Activated CD8-positive, alpha-beta memory T cell treated with anti-CD3 and anti-CD28 coated beads for 1 hour (primary cell): ENCODE measurements around the gene PAK6.

Experiments used
- DNase-seq, 2 donors: peaks; one replicate each; pipeline ENCODE4 v3.0.0-alpha.2; 2020; ENCODE audit warnings: low read depth in 1 of 2; ENCODE audit errors: extremely low read depth in 1 of 2

The PAK6 gene

DNA sequence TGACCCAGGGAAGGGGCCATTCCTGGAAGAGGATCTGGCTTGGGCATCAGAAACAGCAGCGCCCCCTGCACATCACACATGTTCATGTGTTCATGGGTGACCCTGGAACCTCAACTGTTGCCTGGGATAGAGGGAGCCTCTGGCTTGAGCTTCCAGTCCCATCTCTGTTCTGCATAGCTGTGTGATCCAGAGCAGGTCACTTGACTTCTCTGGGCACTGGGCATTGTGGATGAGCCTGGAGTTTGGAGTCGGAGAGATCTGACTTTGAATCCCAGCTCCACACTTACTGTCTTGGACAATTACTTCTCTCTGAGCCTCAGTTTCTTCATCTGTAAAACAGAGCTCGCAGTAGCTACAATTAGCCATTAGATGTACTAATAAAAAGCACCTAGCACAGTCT, 15.6 kb downstream of the PAK6 start:
- DNase-seq = no peak

DNA sequence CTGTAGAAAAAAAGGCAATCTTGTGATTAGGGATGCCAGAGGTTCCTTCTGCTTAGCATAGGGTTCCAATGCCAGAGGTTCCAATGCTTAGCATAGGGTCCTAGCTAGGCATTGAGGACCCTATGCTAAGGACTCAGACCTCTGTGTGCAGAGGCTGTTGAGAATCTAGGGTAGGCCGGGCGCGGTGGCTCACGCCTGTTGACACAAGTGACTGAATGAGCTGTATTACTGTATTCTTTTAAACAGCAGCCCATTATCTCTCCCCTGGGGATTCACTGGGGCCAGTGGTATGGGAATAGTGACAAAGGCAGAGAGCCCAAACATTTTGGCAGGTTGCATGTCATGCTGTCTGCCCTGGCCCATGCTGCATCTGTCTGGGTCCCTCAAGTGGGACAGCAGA, 16.2 kb downstream of the PAK6 start:
- DNase-seq = no peak

DNA sequence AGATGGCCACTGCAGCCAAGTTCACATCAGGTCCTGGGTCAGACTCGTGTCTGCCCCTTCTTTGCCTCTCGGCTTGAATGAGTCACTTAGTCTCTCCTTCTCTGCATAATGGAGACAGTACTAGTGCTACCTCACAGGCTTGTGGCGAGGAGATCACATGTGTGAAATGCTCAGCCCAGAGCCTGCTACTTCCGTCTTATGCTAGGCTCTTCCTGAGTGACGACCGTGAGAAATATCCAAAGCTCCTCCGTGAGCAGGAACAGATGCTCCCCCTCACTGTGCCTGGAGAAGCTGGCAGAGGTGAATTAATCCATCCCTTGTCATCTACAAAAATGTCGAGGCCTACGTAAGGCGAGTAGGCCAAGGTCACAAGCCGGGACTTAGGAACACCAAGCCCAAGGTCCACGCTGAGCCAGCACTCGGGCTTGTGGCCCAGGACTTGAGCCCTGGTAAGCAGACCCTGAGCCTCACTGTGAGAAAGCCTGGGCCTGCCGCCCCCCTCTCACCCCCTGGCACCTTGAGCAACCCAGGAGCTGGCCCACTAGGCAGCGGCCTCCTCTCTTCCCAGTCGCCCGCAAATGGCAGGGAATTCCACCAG, 17.9 kb downstream of the PAK6 start:
- no peak for DNase-seq

DNA sequence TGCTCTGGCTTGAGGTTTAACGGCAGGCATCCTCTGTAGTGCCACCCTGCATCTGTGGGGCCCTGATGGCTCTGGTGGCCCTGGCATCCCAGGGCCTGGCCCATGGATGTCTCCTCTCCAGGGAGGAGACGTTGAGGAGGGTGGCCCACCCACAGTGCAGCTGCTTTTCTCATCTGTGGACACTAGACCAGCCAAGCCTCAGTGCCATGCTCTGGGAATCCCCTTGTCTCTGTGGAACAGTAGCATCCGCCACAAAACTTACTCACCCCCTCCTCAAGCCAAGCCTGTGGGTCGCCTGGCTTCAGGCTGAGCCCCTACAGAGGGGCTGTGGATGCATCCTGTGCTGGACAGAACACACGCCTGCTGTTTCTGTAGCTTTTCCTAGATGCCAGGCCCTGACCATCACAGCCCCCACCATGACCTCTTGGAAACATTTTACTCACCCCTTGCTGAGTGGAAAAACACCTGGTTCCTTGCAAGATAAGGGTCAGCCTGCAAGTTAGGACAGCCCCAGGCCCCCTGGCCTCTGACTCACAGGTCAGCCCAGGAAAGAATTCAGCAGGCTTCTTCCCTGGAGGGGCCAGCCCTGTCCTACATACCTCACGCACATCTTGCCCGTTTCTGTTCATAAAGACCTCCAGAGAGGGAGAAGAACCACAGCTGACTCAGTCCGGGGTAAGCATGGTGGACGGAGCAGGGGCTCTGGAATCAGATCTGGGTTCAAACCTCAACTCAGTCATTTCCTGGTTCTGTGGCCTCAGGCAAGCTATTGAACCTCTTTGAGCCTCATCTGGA, 19.0 kb downstream of the PAK6 start:
- DNase-seq = no peak

DNA sequence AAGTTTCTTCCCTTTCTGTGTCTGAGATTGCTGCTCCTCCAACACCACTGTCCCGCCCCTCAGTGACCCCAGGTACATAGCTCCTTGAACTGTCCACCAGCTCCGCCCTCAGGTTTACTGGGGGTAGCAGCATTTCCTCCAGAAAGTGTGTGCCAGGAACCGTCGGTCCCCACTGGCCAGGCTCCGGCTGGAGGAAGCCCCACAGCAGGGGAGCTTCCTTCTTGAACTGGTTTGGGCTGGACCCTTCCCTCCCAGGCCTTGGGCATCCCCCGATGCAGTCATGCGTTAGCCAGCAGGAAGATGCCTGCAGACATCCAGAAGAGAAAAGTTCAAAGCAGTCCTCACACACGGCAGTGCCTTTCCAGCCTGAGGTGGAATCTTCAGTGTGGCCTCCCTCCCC, 19.7 kb downstream of the PAK6 start:
- DNase-seq = no peak

DNA sequence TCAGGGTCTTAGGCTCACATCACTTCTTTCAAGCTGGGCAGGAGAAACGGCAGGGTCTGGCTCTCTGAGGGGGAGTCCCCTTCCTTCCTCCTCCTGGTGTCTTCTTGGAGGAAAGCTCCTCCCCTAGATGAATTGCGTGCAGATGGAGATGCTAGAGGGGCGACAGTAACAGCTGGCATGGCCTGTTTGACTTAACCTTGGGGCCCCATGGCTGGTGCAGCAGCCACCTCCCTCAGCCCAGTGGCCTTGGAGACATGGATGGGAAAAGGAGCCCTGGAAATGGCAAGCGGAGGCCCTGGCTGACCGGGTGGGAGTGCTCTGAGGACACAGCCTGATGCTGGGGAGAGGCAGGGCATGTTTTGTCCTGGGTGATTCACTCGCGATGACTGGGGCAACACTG, 20.2 kb downstream of the PAK6 start:
- DNase-seq = no peak

DNA sequence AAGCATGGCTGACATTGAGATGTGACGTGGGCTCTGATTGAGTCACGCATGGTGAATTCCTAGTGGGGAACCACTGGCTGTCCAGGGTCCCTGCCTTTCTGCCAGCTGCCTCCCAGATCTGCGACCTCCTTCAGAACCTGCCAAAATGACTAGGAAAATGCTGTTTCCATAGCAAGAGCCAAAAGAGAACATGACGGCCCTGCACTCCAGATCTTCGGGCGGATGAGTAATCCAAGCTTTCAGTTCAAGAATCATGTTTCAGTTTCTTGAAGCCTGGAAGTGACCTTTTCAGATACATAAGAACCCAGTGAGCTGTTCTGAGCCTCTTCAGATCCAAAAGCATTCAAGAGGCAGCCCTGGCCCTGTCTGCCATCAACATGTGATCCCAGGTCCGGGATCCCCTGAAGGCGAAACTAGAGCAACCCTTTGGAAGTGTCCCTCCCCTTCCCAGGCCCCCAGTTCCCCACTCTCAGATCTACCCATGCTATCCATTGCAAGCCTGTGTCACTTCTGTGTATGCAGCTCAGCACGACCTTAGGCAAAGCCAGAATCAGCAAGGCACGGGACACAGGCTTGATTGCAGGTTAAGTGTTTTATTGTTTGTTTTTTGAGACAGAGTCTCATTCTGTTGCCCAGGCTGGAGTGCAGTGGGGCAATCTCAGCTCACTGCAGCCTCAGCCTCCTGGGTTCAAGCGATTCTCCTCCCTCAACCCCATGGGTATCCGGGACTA, 24.3 kb downstream of the PAK6 start:
- DNase-seq = no peak

DNA sequence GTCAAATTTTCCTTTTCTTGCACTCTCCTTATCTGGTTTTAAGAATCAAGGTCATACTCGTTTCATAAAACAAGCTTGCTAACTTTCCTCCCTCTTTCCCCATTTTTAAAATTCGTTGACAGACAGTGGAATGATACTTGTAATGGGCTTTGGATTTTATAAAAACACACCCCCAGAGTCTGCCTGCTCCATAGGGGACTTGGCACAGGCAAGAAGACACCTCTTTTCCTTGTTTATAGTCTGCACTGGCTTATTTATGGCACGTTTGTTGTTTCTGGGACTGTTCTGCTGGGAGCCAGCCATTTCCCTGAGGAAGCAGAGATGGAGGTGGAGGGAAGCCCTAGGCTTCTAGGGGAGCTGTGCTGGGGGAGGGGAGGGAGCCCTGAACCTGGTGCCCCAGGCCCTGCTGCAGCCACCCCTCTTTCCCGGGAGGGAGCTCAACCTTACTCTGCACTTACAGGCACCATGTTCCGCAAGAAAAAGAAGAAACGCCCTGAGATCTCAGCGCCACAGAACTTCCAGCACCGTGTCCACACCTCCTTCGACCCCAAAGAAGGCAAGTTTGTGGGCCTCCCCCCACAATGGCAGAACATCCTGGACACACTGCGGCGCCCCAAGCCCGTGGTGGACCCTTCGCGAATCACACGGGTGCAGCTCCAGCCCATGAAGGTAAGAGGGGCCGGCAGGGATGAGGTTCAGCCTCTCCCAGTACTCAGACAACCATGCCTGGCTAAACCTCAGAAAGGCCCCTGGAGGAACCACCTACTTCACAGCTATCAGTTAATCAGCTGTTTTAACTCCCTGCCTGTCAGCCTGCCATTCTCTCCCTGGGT, 25.7 kb downstream of the PAK6 start:
- no peak for DNase-seq

DNA sequence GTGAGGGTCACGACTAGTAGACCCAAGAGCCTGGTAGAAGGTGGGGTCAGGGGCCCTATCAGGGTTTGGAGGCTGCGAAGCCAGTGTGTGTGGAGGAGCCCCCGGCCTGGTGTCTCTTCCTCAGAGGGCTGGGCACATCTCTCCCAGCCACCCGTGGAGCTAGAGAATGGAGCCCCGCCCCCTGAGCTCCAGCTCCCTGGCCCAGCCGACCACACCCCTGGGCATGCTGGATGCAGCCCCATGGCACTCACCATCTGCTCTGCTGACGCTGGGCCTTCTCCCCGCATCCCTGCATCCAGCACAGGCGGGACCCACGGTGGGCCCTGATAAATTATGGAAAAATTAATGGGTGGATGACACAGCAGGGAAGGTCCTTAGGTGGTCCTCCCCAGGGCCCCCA, 26.5 kb downstream of the PAK6 start:
- DNase-seq = no peak

DNA sequence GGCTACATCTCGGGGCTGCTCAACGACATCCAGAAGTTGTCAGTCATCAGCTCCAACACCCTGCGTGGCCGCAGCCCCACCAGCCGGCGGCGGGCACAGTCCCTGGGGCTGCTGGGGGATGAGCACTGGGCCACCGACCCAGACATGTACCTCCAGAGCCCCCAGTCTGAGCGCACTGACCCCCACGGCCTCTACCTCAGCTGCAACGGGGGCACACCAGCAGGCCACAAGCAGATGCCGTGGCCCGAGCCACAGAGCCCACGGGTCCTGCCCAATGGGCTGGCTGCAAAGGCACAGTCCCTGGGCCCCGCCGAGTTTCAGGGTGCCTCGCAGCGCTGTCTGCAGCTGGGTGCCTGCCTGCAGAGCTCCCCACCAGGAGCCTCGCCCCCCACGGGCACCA, 27.0 kb downstream of the PAK6 start:
- DNase-seq = no peak

DNA sequence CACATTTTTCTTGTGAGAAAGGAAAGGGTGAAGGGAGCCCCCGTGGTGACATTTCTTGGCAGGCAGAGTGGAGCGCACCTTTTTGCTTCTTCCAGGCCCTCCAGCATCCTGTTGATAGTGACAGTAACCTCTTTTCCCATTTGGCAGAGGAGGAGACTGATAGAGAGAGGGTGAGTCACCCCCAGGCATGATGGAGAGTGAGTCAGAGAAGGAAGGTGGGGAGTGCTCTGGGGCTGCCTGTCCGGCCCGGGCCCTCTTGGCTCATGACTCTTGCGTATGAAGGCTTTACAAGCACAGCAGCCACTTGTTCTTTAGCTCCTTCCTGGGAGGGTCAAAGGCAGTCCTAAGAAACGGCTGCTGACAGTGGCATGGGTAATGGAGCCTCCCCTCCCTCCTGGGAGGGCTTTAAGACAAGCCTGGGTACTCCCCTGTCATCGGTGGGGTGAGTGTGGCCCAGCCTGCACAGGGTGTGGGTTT, 28.0 kb downstream of the PAK6 start:
- DNase-seq = no peak

DNA sequence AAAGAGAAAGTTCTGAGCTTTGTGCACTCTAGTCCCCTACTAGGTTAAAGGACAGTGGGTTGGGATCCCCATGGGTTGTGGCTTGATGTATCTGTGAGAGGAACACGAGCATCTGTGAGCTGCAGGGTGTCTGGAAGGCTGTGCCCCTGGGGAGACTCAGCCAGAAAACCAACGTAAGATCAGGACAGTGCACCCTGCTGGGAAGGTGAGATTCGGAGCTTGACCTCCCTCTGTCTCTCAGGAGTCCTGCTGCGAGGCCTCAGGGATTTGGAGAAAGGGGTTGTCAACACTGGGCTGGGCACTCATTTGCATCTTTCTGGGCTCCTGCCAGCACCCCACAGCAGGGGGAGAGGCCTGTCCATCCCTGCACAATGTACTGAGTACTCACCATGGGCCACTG, 28.8 kb downstream of the PAK6 start:
- no peak for DNase-seq

DNA sequence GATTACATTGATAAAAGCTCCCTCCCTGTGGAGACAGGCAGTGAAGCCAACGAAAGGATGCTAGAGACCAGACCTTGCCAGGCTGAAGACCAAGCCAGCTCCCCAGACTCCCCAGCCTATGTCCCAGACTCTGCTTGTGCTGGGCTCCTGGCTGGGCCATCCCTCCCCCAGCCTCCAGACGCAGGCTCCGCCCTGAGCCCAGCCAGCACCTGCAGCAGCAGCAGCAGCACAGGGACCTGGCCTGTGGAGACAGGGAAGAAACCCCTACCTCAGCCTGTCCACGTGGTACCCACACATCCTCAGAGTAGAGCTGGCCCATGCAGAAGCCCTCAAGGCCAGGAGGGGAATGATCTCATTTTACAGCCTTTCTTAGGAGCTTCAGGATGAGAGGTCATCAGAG, 30.7 kb downstream of the PAK6 start:
- no peak for DNase-seq

DNA sequence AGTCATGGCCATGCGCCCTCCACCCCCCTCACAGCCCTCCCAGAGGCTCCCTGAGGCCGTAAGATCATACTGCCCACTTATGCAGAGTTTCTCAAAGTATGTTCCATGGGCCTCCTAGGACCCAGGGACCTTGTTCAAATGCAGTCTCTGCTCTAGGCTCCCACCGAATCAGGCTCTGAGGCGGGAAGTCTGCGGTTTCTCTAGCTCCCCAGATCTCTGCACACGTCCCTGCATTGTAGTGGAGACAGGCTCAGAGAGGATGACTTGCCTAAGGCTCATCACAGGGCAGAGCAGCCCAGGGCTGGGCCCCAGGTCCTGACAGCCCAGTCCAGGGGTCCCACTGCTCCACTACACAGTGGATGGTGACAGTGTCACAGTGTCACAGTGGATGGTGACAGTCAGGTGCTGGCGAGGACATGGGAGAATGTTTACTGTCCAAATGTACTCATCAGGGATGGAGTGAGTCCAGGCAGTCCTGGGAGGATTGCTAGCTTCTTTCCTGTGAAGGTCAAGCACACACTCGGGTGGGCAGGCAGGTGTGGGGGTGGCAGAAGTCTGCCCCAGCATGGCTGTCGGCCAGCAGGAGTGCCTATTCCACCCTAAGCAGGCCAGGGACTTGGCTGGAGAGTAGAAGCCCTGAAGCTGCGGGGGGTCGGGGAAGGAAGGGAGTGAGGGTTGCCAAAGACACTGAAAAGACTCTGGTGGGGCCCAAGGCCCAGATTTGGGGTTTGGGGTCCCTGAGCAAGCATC, 31.6 kb downstream of the PAK6 start:
- no peak for DNase-seq

DNA sequence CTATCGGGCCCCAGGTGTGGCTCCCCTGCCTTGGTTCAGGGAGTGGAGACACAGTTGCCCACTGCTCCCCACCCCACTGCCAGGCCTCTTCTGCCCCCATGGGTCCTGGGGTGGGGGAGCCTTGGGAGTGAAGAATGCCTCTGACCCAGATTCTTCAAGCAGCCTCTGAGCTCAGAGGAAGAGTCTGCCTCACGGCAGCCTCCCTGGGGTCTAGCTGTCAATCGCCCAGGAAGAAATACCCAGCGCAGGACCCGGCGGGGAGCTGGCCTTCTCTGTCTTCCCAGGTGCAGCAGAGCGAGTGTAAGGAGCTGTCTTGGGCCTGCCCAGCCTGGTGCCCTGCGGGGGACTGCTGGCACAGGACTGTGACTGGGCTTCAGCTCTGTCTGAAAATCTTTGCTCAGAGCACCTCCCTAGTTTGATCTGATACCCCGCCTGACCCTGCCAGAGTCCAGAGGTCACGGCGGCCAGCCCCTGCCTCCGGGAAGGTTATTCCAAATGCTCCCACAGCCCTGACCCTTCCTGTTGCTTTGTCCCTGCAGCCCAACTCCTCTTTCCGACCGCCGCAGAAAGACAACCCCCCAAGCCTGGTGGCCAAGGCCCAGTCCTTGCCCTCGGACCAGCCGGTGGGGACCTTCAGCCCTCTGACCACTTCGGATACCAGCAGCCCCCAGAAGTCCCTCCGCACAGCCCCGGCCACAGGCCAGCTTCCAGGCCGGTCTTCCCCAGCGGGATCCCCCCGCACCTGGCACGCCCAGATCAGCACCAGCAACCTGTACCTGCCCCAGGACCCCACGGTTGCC, 33.0 kb downstream of the PAK6 start:
- DNase-seq = no peak

DNA sequence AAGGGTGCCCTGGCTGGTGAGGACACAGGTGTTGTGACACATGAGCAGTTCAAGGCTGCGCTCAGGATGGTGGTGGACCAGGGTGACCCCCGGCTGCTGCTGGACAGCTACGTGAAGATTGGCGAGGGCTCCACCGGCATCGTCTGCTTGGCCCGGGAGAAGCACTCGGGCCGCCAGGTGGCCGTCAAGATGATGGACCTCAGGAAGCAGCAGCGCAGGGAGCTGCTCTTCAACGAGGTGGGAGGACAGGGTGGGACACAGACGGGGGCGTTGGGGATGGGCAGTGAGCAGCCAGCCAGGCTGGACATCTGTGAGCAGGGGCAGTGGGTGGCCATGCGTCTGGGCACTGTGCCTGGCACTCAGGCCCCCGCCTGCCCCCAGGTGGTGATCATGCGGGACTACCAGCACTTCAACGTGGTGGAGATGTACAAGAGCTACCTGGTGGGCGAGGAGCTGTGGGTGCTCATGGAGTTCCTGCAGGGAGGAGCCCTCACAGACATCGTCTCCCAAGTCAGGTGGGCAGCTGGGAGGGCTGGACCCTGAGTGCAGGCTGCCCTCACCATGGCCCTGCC, 33.7 kb downstream of the PAK6 start:
- DNase-seq = no peak

DNA sequence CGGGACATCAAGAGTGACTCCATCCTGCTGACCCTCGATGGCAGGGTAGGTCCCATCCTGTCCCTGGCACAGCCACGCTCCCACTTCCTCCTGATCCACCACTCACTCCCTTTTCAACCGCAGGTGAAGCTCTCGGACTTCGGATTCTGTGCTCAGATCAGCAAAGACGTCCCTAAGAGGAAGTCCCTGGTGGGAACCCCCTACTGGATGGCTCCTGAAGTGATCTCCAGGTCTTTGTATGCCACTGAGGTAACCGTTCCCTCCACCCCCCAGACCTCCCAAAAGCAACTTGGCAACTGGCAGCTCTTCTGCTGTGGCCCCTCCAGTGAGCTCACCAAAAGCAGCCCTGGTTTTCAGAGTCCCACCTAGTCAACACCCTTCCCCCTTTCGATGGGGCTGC, 34.6 kb downstream of the PAK6 start:
- no peak for DNase-seq

DNA sequence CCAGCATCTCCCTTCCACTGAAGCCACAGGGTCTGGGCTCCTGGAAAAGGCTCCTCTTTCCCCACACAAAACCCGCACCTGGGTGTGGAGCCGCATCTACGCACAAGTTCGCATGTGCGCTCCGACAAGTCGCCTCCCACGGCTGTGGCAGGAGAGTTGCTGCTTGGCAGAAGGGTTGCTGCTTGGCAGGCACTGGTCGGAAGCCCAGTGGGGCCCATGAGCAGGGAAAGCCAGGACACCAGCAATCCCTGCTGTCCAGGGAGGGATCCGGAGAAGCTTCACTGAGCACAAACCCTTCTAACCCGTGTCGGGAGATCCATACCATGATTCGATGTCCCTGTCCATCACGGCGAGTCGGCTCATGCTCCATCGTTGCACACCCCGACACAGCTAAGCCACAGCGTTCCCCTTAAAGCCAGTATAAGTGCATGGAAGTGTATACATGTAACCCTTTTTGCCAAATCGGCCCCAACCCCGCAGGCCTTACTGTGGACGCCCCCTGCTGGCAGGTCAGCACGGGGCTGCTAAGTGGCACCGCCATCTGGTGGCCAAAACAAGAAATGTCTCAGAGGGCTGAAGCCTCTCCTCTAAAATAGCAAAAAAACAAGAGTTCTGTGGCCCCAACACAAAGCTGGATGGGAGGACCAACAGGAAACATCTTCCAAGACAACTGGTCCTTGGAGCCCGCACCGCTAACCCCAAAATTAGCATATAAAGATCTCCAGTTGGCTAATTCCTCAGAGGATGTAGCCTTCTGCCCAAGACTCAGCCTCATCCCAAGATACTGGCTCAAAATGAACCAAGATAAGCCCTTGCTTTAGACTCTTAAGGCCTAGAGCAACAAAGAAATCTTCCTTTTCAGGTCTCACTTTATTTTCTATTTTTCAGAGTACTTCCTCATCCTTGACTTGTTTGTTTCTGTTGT, 35.7 kb downstream of the PAK6 start:
- DNase-seq = peak; percentile 71 to 83
